ENCODE measurements around the gene RTN4RL2. TPM values are rescaled to one million over a fixed set of nuclear protein-coding genes. Genes with fewer than 3 reads are reported as not detected.
A peak's percentile ranks its signal among the peaks of the same experiment; 100 is the strongest.

The RTN4RL2 gene
- polyA plus RNA-seq, 1 donor from 2014 or later: 0.66 TPM

GRCh38 chr11:57513452-57513795, 53.1 kb downstream of the RTN4RL2 start:
- H3K36me3 ChIP-seq (ENCODE audit: insufficient read depth, low read length): no peaks in the 10 kb centered on the region
- no peak overlapping the region for H3K4me2 ChIP-seq (ENCODE audit: low read length)
- no peak overlapping the region for H3K9ac ChIP-seq (ENCODE audit: low read length)
- TF ChIP-seq POLR2AphosphoS5 (IDR thresholded peaks at IDR 0.05): no peak
- TF ChIP-seq EZH2 (IDR thresholded peaks at IDR 0.05; ENCODE audit: borderline replicate concordance, insufficient read depth, low read length, poor library complexity, severe bottlenecking): no peak
- TF ChIP-seq MXI1 (conservative IDR thresholded peaks at IDR 0.05; ENCODE audit: poor library complexity, severe bottlenecking): no peak
- no peak for TF ChIP-seq SMC3 (conservative IDR thresholded peaks at IDR 0.05; ENCODE audit: poor library complexity)
- no peaks in the 10 kb centered on the region for H3K9me3 ChIP-seq (ENCODE audit: low read length)
- H3F3A ChIP-seq (ENCODE audit: insufficient read depth, low read length, poor library complexity, severe bottlenecking): no peaks in the 10 kb centered on the region
- no peak overlapping the region for H2AFZ ChIP-seq (ENCODE audit: low read depth, low read length)
- H3K4me3 ChIP-seq (ENCODE audit: low read length): no peak overlapping the region
- H3K79me2 ChIP-seq (replicated peaks; ENCODE audit: insufficient read depth, low read length): no peaks in the 10 kb centered on the region
- no peaks in the 10 kb centered on the region for H3K9me2 ChIP-seq (ENCODE audit: insufficient read depth, low read length)
- peaks cover 58% of the 10 kb centered on the region for H3K27me3 ChIP-seq (ENCODE audit: insufficient read depth, low read depth, low read length)
- H3K27ac ChIP-seq (ENCODE audit: low read length): no peak overlapping the region
- no peaks in the 10 kb centered on the region for H4K20me1 ChIP-seq (ENCODE audit: insufficient read depth)

DNA sequence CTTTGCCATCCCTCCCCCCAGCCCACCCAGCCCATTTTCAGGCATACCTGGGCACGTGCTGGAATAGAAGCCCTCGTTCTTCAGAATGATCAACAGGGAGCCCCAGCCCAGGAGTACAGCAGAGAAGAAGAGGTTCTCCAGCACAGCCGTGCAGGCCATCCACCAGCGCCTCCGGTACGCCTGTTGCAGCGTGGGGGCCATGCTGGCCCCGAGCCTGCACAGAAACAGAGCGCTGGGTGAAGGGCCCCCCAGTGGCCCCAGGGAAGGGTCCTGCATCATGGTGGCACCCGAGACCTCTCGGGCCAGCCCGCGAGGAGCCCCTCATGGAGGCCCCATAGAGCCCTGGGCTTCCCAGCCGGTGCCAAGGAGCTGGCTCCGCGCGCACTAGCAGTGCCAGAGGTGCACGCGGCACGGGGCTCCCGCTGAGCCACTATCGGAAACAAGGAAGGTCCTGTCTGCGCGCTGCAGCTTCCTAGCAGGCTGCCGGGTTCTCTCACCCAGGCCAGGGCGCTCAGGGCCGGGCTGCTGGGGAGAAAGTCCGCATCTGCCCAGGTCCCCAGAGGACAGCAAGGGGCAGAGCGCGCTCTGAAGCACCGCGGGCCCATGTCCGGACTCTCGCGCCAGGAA, 53.7 kb downstream of the RTN4RL2 start:
- H3K27me3 ChIP-seq (ENCODE audit: insufficient read depth, low read depth, low read length): peaks cover 58% of the 10 kb centered on the region
- H3K36me3 ChIP-seq (ENCODE audit: insufficient read depth, low read length): no peaks in the 10 kb centered on the region
- TF ChIP-seq MXI1 (conservative IDR thresholded peaks at IDR 0.05; ENCODE audit: poor library complexity, severe bottlenecking): no peak
- TF ChIP-seq SMC3 (conservative IDR thresholded peaks at IDR 0.05; ENCODE audit: poor library complexity): no peak
- no peak for TF ChIP-seq REST (IDR thresholded peaks at IDR 0.05; ENCODE audit: borderline replicate concordance)
- no peak for TF ChIP-seq POLR2AphosphoS5 (IDR thresholded peaks at IDR 0.05)
- no peak for TF ChIP-seq EP300 (conservative IDR thresholded peaks at IDR 0.05; ENCODE audit: poor library complexity, severe bottlenecking)
- no peak for TF ChIP-seq EZH2 (IDR thresholded peaks at IDR 0.05; ENCODE audit: borderline replicate concordance, insufficient read depth, low read length, poor library complexity, severe bottlenecking)
- H3K27ac ChIP-seq (ENCODE audit: low read length): no peak overlapping the region
- H4K20me1 ChIP-seq (ENCODE audit: insufficient read depth): no peaks in the 10 kb centered on the region
- H3K9ac ChIP-seq (ENCODE audit: low read length): no peak overlapping the region
- no peaks in the 10 kb centered on the region for H3K9me3 ChIP-seq (ENCODE audit: low read length)
- H3K4me3 ChIP-seq (ENCODE audit: low read length): peak overlapping the region; percentile 77
- H3K9me2 ChIP-seq (ENCODE audit: insufficient read depth, low read length): no peaks in the 10 kb centered on the region
- H3K79me2 ChIP-seq (replicated peaks; ENCODE audit: insufficient read depth, low read length): no peaks in the 10 kb centered on the region
- no peak overlapping the region for H2AFZ ChIP-seq (ENCODE audit: low read depth, low read length)
- no peaks in the 10 kb centered on the region for H3F3A ChIP-seq (ENCODE audit: insufficient read depth, low read length, poor library complexity, severe bottlenecking)
- H3K4me2 ChIP-seq (ENCODE audit: low read length): no peak overlapping the region

GRCh38 chr11:57514538-57515331, 54.4 kb downstream of the RTN4RL2 start:
- Histone ChIP-seq H3F3A (ENCODE audit: insufficient read depth, low read length, poor library complexity, severe bottlenecking) (no peaks in the 10 kb centered on the region), H3K9ac (ENCODE audit: low read length) (peak overlapping the region; percentile 30), H3K9me2 (ENCODE audit: insufficient read depth, low read length) (no peaks in the 10 kb centered on the region), H3K27ac (ENCODE audit: low read length) (no peak overlapping the region), H3K9me3 (ENCODE audit: low read length) (no peaks in the 10 kb centered on the region), H4K20me1 (ENCODE audit: insufficient read depth) (no peaks in the 10 kb centered on the region), H3K79me2 (replicated peaks; ENCODE audit: insufficient read depth, low read length) (no peaks in the 10 kb centered on the region), H3K4me2 (ENCODE audit: low read length) (peak overlapping the region; percentile 42), H3K36me3 (ENCODE audit: insufficient read depth, low read length) (no peaks in the 10 kb centered on the region), H2AFZ (ENCODE audit: low read depth, low read length) (no peak overlapping the region), H3K4me3 (ENCODE audit: low read length) (peak overlapping the region; percentile 77), H3K27me3 (ENCODE audit: insufficient read depth, low read depth, low read length) (peaks cover 58% of the 10 kb centered on the region)
- peak; percentile 10 for TF ChIP-seq EZH2 (IDR thresholded peaks at IDR 0.05; ENCODE audit: borderline replicate concordance, insufficient read depth, low read length, poor library complexity, severe bottlenecking)
- TF ChIP-seq REST (IDR thresholded peaks at IDR 0.05; ENCODE audit: borderline replicate concordance): no peak
